Epithelial cell of esophagus (primary cell): ENCODE measurements around the gene RGS6.

Source experiments
- DNase-seq: peaks from one replicate; pipeline ENCODE4 v3.0.0; 2010; ENCODE audit warnings: low read depth
- H3K4me3 ChIP-seq: 2 replicates; pipeline ENCODE4 v1.5.1; 2011; ENCODE audit warnings: mild to moderate bottlenecking, low read length, control low read depth
- TF ChIP-seq, protein P1 (sequence below): IDR thresholded peaks from 2 replicates; pipeline ENCODE4 v1.5.1; 2011; ENCODE audit warnings: low read depth, mild to moderate bottlenecking, low read length, control low read depth, inconsistent platforms; ENCODE audit not compliant: insufficient read depth; ENCODE audit errors: missing control alignments

The RGS6 gene

DNA sequence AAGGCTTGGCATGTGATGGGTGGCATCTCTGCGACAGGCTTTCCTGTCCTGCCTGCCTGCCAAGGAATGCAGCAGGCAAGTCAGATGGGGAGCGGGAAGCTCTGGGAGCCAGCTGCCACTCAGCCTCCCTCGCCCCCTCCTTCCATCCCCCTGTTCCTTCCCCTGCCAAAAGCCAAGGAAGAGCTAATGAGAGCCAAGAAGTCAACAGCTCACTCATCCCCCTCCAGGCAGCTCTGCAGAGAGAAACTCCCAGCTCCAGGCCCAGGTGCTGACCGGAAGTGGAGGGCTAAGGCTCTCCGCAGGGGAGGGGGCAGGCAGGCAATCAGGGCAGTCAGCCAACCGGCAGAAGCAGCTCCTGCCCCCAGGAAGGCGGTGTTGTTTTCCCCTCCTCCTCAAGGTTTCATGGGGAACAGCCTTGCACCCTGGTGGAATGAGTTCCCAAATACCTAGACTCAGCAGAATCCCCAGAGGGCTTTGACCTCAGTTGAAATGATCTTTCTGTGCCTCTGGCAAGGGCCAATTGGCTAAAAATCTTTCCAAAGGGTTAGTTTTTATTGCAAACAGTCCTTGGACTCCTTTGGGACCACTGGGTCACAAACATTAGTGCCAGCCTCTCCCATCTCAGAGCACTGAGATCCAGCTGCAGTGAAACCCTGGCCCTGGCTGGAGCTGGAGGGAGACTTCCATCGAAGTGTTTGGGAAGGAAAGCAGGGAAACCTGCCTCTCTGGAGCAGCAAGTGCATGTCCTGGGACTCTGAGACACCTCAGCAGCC, 612.6 kb downstream of the RGS6 start:
- DNase-seq: no peak
- H3K4me3 ChIP-seq: no peak overlapping the region
- TF ChIP-seq, protein P1, sequence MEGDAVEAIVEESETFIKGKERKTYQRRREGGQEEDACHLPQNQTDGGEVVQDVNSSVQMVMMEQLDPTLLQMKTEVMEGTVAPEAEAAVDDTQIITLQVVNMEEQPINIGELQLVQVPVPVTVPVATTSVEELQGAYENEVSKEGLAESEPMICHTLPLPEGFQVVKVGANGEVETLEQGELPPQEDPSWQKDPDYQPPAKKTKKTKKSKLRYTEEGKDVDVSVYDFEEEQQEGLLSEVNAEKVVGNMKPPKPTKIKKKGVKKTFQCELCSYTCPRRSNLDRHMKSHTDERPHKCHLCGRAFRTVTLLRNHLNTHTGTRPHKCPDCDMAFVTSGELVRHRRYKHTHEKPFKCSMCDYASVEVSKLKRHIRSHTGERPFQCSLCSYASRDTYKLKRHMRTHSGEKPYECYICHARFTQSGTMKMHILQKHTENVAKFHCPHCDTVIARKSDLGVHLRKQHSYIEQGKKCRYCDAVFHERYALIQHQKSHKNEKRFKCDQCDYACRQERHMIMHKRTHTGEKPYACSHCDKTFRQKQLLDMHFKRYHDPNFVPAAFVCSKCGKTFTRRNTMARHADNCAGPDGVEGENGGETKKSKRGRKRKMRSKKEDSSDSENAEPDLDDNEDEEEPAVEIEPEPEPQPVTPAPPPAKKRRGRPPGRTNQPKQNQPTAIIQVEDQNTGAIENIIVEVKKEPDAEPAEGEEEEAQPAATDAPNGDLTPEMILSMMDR: no peak

DNA sequence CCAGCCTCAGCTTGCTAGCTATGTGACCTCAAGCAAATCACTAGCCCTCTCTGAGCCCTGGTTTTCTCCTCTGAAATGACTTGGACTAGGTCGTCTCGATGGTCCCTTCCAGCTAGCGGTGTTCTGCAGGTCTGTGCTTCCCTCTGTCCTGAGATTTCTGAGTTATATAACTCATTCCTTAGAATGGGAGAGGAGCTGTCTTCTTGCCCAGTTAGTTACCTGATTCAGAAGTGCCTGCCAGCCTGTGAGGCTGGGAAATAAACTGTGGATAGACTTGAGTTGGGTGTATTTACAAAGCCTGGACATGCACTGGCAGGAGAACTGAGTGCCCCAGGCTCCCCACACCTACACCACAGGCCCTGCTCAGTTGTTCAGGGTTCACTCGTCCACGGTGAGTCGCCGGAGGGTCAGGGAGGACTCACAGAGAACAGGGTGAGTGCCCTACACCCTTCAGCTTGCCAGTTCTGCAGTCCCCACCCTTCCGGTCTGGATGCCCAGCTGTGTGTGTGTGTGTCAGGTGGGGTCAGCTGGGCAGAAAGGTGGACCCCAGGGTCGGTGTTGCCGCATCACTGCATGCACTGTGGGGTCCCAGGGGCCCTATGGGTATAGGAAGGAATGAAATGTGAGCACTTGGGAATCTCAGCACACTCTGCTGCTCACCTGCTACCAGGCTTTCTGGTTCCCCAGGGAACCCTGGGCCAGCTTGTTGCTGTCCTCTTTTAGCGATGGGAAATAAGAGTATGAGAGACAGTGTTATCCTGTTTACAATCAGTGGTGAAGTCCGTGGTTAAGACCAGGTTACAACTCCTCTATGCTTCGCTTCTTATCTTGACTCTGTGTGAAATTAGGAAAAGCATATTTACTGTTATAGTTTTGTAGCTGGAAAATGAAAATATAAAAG, 613.4 kb downstream of the RGS6 start:
- TF ChIP-seq, protein P1: no peak
- no peak overlapping the region for H3K4me3 ChIP-seq
- DNase-seq: peak; percentile 68

DNA sequence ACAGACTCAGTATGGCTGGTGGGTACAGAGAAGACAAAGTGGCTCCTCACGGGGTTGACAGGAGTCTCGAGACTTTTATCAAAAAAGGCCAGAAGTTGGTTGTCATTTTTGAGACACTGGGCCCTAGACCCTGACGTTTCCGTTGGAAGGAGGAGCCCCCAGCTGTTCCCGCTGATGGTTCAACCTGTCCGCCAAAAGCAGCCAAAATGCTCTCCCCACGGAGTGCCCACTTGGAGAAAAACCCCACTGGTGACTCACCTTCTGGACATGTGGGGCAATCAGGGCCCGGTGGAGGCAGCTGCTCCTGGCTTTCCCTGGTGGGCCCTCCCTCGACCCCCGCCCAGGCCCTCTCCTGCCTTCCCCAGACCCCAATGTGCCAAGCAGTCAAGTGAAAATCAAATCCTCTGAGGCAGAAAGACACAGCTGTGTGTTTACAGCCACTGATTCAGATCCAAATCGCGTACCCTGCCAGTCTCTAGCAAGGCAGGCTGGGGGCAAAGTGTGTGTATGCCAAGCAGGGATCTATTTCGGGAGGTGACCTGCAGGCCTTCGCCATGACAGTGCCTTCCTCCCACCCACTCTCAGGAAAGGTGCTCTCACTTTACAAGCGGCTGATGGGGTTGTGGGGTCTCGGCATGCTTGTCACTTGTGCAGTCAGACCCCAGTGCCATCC, 614.3 kb downstream of the RGS6 start:
- H3K4me3 ChIP-seq: no peak overlapping the region
- TF ChIP-seq, protein P1: no peak
- no peak for DNase-seq

DNA sequence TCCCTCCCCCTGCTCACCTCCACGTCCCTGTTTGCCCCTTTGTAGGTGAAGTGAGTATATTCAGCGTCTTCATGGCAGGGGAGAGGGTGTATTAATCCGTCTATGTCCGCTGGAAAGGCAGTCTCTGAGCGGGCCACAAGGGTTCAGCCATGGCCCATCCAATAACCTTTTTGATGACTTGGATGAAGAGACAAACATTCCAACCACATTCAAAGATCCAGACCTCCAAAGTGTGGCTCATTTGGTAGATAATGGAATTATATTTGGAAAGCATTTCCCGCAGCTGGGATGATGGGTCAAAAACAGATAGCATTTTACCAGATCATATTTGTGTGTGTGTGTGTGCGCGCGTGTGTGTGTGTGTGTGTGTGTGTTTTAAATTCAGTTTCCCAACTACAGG, 615.8 kb downstream of the RGS6 start:
- TF ChIP-seq, protein P1: no peak
- DNase-seq: no peak
- H3K4me3 ChIP-seq: no peak overlapping the region

DNA sequence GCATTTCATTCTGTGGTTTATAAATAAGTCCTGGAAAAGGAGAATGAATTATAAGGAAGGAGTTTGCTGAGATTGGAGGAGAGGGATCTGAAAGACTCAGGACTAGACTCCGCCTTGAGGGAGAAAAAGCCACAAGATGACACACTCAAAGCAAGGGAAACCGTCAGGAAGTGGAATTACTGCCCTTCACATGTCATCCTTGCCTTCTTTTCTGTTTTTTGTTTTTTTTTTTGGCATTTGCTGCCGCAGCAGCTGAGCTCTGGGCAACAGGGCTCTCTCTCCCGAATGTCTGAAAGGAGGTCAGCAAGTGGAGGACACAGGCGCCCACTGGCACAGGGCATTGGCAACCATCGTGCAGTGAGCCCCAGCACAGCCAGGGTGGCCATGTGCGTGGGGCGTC, 616.8 kb downstream of the RGS6 start:
- TF ChIP-seq, protein P1: no peak
- DNase-seq: peak; percentile 40
- H3K4me3 ChIP-seq: no peak overlapping the region

DNA sequence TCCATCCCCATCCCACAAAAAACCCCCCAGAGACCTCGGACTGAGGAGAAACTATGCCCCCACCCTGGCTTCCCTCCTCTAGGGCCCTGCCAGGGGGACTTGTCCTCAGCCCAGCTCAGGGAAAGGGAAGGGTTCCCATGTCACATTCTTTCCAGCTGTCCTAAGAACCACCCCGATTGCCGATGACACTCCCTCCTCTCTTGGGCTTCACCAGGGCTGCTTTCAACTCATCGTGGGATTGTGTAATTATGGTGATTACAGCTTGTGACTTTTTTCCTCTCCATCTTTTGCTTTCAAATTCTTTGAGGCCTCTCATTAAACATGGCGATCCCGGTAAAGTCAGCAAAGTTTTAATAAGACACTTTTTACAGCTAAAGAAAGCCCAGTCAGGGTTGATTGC, 617.6 kb downstream of the RGS6 start:
- H3K4me3 ChIP-seq: no peak overlapping the region
- DNase-seq: peak; percentile 38
- TF ChIP-seq, protein P1: no peak
